ENCODE data around the gene SNTA1. TPM values are rescaled to one million over a fixed set of nuclear protein-coding genes. Genes with fewer than 3 reads are reported as not detected.

SNTA1 gene
- total and polyA plus RNA-seq, 2 of the 13 experiments (the other 11 are each of a cell fraction or from before 2014, with no cell fraction given) = 16.4 to 18.3 TPM

- TF ChIP-seq, protein P1, sequence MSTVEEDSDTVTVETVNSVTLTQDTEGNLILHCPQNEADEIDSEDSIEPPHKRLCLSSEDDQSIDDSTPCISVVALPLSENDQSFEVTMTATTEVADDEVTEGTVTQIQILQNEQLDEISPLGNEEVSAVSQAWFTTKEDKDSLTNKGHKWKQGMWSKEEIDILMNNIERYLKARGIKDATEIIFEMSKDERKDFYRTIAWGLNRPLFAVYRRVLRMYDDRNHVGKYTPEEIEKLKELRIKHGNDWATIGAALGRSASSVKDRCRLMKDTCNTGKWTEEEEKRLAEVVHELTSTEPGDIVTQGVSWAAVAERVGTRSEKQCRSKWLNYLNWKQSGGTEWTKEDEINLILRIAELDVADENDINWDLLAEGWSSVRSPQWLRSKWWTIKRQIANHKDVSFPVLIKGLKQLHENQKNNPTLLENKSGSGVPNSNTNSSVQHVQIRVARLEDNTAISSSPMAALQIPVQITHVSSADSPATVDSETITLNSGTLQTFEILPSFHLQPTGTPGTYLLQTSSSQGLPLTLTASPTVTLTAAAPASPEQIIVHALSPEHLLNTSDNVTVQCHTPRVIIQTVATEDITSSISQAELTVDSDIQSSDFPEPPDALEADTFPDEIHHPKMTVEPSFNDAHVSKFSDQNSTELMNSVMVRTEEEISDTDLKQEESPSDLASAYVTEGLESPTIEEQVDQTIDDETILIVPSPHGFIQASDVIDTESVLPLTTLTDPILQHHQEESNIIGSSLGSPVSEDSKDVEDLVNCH (CRISPR knock-in tag; IDR thresholded peaks at IDR 0.05) = no peak
- TF ChIP-seq ZNF501 (CRISPR knock-in tag; IDR thresholded peaks at IDR 0.05) (peak; percentile 40; the same call in 1 of the 2 replicates), CEBPG (CRISPR knock-in tag; IDR thresholded peaks at IDR 0.05) (peak; percentile 12; the same call in 1 of the 2 replicates), SP1 (IDR thresholded peaks at IDR 0.05) (no peak), SP1 (CRISPR knock-in tag; IDR thresholded peaks at IDR 0.05) (0 out of 2 replicates have a peak, but pooled peaks have one; percentile 5), ZNF329 (CRISPR knock-in tag; IDR thresholded peaks at IDR 0.05; ENCODE audit: low read depth) (no peak), ZSCAN31 (CRISPR knock-in tag; IDR thresholded peaks at IDR 0.05; ENCODE audit: low read depth) (no peak), POLR2AphosphoS5 (IDR thresholded peaks at IDR 0.05; ENCODE audit: low read depth, low read length) (no peak), NAIF1 (CRISPR knock-in tag; IDR thresholded peaks at IDR 0.05; ENCODE audit: borderline replicate concordance) (no peak), CENPBD1 (CRISPR knock-in tag; IDR thresholded peaks at IDR 0.05; ENCODE audit: borderline replicate concordance, low read depth) (no peak), ZNF720 (CRISPR knock-in tag; IDR thresholded peaks at IDR 0.05) (no peak), U2AF1 (optimal IDR thresholded peaks at IDR 0.05; ENCODE audit: low read depth, low read length) (no peak), MTF2 (CRISPR knock-in tag; IDR thresholded peaks at IDR 0.05; ENCODE audit: borderline replicate concordance) (0 out of 2 replicates have a peak, but pooled peaks have one; percentile 37), ZNF234 (CRISPR knock-in tag; conservative IDR thresholded peaks at IDR 0.05) (no peak), ZNF513 (CRISPR knock-in tag; conservative IDR thresholded peaks at IDR 0.05) (no peak), ZNF562 (CRISPR knock-in tag; IDR thresholded peaks at IDR 0.05; ENCODE audit: borderline replicate concordance) (no peak), TARDBP (CRISPR knock-in tag; IDR thresholded peaks at IDR 0.05) (no peak), SKI (IDR thresholded peaks at IDR 0.05; ENCODE audit: partially characterized antibody) (no peak), MTA1 (CRISPR knock-in tag; IDR thresholded peaks at IDR 0.05; ENCODE audit: borderline replicate concordance) (no peak), ZNF572 (CRISPR knock-in tag; IDR thresholded peaks at IDR 0.05) (peak; percentile 72; the same call in 1 of the 2 replicates), RAD21 (CRISPR knock-in tag; IDR thresholded peaks at IDR 0.05) (no peak), NFKB2 (CRISPR knock-in tag; IDR thresholded peaks at IDR 0.05; ENCODE audit: borderline replicate concordance) (peak; percentile 24; the same call in 1 of the 2 replicates), ZSCAN21 (CRISPR knock-in tag; IDR thresholded peaks at IDR 0.05; ENCODE audit: borderline replicate concordance) (0 out of 2 replicates have a peak, but pooled peaks have one; percentile 13)
- TF ChIP-seq, protein P2, sequence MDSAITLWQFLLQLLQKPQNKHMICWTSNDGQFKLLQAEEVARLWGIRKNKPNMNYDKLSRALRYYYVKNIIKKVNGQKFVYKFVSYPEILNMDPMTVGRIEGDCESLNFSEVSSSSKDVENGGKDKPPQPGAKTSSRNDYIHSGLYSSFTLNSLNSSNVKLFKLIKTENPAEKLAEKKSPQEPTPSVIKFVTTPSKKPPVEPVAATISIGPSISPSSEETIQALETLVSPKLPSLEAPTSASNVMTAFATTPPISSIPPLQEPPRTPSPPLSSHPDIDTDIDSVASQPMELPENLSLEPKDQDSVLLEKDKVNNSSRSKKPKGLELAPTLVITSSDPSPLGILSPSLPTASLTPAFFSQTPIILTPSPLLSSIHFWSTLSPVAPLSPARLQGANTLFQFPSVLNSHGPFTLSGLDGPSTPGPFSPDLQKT (CRISPR knock-in tag; IDR thresholded peaks at IDR 0.05; ENCODE audit: borderline replicate concordance) = no peak
- TF ChIP-seq, protein P3, sequence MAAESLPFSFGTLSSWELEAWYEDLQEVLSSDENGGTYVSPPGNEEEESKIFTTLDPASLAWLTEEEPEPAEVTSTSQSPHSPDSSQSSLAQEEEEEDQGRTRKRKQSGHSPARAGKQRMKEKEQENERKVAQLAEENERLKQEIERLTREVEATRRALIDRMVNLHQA (CRISPR knock-in tag; IDR thresholded peaks at IDR 0.05) = no peak
Measured at GRCh38 chr20:33442136-33443005, 1.2 kb downstream of the SNTA1 start (continued).
